ENCODE data around the gene VCAN.

DNA sequence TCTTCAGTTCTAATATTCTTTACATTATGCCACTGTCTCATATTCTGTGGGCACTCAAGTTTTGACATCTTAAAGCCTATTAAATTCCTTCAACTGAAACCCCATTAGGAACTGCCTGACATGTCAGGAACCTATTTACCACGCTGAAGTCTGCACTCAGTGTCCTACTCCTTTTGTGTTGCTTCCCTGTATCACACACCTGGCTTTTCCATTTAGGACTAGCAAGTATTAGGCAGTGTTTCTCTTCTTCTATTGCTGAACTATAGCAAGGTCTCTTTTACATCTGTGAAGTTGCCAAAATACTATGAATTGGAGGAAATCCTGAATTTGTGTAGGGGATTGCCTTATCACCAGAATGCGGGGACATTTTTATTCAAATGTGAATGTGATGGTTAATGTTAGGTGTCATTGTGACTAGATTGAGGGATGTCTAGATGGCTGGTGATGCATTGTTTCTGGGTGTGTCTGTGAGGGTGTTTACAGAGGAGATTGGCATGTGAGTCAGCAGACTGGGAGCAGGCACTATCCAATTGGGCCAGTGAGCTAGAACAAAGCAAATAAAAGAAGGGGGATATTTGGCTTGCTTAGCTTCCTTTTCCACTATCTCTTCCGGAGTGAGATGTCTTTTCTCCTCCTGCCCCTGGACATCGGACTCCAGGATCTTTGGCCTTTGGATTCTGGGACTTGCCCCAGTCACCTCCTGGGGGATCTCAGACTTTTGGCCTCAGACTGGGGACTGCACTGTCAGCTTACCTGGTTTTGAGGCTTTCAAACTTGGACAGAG lies 21.2 kb upstream of the VCAN start:
- TF ChIP-seq, protein P1, sequence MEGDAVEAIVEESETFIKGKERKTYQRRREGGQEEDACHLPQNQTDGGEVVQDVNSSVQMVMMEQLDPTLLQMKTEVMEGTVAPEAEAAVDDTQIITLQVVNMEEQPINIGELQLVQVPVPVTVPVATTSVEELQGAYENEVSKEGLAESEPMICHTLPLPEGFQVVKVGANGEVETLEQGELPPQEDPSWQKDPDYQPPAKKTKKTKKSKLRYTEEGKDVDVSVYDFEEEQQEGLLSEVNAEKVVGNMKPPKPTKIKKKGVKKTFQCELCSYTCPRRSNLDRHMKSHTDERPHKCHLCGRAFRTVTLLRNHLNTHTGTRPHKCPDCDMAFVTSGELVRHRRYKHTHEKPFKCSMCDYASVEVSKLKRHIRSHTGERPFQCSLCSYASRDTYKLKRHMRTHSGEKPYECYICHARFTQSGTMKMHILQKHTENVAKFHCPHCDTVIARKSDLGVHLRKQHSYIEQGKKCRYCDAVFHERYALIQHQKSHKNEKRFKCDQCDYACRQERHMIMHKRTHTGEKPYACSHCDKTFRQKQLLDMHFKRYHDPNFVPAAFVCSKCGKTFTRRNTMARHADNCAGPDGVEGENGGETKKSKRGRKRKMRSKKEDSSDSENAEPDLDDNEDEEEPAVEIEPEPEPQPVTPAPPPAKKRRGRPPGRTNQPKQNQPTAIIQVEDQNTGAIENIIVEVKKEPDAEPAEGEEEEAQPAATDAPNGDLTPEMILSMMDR (conservative IDR thresholded peaks at IDR 0.05; ENCODE audit: low read depth in 2 of 2): no peak
- TF ChIP-seq EZH2 (IDR thresholded peaks at IDR 0.05; ENCODE audit: low read depth, unreplicated experiment): no peak
- no peak for TF ChIP-seq ETS1 (IDR thresholded peaks at IDR 0.05)
- TF ChIP-seq POLR2AphosphoS5 (IDR thresholded peaks at IDR 0.05; ENCODE audit: low read depth): no peak
- no peak for TF ChIP-seq EZH2phosphoT487 (IDR thresholded peaks at IDR 0.05; ENCODE audit: unreplicated experiment)

Data from GM23338 (cell line).